ENCODE measurements around the gene PLXNA2.

PLXNA2 gene

GRCh38 chr1:208264469-208265121 is 20.4 kb upstream of the PLXNA2 start:
- no peak for DNase-seq

GRCh38 chr1:208261874-208262273 is 17.7 kb upstream of the PLXNA2 start:
- DNase-seq, result no peak

GRCh38 chr1:208258277-208258676 is 14.1 kb upstream of the PLXNA2 start:
- no peak for DNase-seq

- DNase-seq, result no peak
Observed at GRCh38 chr1:208257351-208257750, 13.2 kb upstream of the PLXNA2 start.

- no peak for DNase-seq
Observed at GRCh38 chr1:208256556-208256955, 12.4 kb upstream of the PLXNA2 start.

GRCh38 chr1:208256091-208256490 is 11.9 kb upstream of the PLXNA2 start:
- no peak for DNase-seq

- DNase-seq, result no peak
Observed at GRCh38 chr1:208254862-208255261, 10.7 kb upstream of the PLXNA2 start.

GRCh38 chr1:208254376-208254775 is 10.2 kb upstream of the PLXNA2 start:
- DNase-seq, result no peak

- DNase-seq, result no peak
Observed at GRCh38 chr1:208252836-208253576, 8.8 kb upstream of the PLXNA2 start.

GRCh38 chr1:208251911-208252835 is 8.0 kb upstream of the PLXNA2 start:
- no peak for DNase-seq

GRCh38 chr1:208251015-208251414 is 6.8 kb upstream of the PLXNA2 start:
- DNase-seq, result no peak

- DNase-seq, result no peak
Observed at GRCh38 chr1:208250613-208251012, 6.4 kb upstream of the PLXNA2 start.

- no peak for DNase-seq
Observed at GRCh38 chr1:208248991-208249696, 5.0 kb upstream of the PLXNA2 start.

GRCh38 chr1:208248307-208248801 is 4.2 kb upstream of the PLXNA2 start:
- DNase-seq, result no peak

- DNase-seq, result no peak
Observed at GRCh38 chr1:208247696-208248095, 3.5 kb upstream of the PLXNA2 start.

- peak; percentile 83 to 87 for DNase-seq
Observed at GRCh38 chr1:208245185-208245705, 1.1 kb upstream of the PLXNA2 start.

GRCh38 chr1:208243527-208243966 is 637 bp downstream of the PLXNA2 start:
- DNase-seq, result no peak

GRCh38 chr1:208242941-208243526 is 1.1 kb downstream of the PLXNA2 start:
- no peak for DNase-seq

GRCh38 chr1:208242146-208242545 is 2.0 kb downstream of the PLXNA2 start:
- no peak for DNase-seq

GRCh38 chr1:208241512-208241911 is 2.7 kb downstream of the PLXNA2 start:
- DNase-seq, result no peak

GRCh38 chr1:208240662-208241355 is 3.4 kb downstream of the PLXNA2 start:
- DNase-seq, result no peak

All from Kasumi-1 (cell line).